GM12873 (cell line): ENCODE results near the gene NRXN3.

Experiments used
- TF ChIP-seq, protein P1 (sequence below): IDR thresholded peaks from 2 replicates; pipeline ENCODE4 v1.5.1; 2012; ENCODE audit warnings: low read depth, mild to moderate bottlenecking, moderate library complexity, low read length, control low read depth; ENCODE audit not compliant: insufficient read depth; ENCODE audit errors: missing control alignments

The NRXN3 gene

DNA sequence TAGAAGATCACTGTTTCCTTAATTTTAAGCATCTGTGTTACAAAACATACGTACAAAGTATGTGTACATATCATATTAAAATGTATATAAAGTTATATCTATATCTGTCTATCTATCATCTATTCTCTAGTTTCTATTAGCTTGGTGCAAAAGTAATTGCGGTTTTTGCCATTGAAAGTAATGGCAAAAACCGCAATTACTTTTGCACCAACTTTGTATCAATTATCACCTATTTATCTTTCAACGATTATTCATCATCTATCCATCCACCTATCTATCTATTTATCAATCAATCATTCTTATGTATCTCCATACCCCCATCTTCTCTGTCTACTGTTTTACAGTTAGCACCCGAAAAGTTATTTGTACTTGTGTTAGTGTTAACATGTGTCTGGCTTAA is 447.6 kb downstream of the NRXN3 start:
- TF ChIP-seq, protein P1, sequence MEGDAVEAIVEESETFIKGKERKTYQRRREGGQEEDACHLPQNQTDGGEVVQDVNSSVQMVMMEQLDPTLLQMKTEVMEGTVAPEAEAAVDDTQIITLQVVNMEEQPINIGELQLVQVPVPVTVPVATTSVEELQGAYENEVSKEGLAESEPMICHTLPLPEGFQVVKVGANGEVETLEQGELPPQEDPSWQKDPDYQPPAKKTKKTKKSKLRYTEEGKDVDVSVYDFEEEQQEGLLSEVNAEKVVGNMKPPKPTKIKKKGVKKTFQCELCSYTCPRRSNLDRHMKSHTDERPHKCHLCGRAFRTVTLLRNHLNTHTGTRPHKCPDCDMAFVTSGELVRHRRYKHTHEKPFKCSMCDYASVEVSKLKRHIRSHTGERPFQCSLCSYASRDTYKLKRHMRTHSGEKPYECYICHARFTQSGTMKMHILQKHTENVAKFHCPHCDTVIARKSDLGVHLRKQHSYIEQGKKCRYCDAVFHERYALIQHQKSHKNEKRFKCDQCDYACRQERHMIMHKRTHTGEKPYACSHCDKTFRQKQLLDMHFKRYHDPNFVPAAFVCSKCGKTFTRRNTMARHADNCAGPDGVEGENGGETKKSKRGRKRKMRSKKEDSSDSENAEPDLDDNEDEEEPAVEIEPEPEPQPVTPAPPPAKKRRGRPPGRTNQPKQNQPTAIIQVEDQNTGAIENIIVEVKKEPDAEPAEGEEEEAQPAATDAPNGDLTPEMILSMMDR = no peak

GRCh38 chr14:78618368-78618767 is 448.2 kb downstream of the NRXN3 start:
- TF ChIP-seq, protein P1 = no peak

- TF ChIP-seq, protein P1 = no peak
Measured at GRCh38 chr14:78627114-78627513, 456.9 kb downstream of the NRXN3 start.

DNA sequence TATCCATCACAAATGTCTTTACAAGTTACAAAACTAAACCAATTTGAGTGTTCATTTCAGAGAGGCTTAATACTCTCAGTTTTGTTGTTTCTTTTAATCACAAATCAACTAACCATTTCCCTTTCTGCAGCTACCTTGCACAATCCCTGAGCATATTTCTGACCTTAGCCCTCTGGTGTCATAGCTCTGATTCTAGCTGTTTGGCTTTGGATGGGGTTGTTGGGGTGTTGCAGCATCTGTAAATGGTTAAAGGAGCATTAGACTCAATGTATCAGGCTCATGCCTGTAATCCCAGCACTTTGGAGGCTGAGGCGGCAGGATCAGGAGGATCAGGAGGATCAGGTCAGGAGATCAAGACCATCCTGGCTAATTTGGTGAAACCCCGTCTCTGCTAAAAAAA is 461.4 kb downstream of the NRXN3 start:
- TF ChIP-seq, protein P1 = no peak

GRCh38 chr14:78633752-78634151 is 463.6 kb downstream of the NRXN3 start:
- TF ChIP-seq, protein P1 = no peak

- TF ChIP-seq, protein P1 = no peak
Measured at GRCh38 chr14:78637489-78637888, 467.3 kb downstream of the NRXN3 start.

DNA sequence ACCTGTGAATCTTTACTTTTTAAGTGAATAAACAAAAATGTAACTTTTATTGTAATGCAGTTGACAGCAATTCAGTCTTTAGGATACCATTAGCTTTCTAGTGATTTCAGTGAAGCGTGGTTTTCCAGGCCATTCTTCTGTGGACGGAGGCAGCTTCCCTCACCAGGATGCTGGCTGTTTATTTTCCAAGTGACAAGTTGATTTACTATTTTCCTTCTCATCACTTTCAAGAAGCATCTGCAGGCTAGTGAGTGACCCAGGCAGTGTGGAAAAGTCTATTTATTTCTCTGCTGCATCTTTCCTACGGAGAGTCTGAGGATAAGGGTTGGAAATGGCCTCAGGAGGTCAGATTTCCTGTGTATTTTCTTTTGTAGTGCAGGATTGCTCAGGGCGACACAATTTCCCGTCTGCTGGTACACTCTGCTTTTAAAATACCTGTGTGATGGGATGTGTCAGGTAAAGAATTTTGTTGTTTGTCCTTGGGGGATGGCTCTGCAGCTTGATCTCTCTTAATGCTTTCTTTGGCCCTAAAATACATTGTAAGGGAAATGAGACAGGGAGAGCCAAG is 467.8 kb downstream of the NRXN3 start:
- TF ChIP-seq, protein P1 = no peak
